Measurements from ENCODE around the gene CTLA4.

The CTLA4 gene

GRCh38 chr2:203824603-203825002 lies 43.0 kb upstream of the CTLA4 start:
- TF ChIP-seq, protein P1, sequence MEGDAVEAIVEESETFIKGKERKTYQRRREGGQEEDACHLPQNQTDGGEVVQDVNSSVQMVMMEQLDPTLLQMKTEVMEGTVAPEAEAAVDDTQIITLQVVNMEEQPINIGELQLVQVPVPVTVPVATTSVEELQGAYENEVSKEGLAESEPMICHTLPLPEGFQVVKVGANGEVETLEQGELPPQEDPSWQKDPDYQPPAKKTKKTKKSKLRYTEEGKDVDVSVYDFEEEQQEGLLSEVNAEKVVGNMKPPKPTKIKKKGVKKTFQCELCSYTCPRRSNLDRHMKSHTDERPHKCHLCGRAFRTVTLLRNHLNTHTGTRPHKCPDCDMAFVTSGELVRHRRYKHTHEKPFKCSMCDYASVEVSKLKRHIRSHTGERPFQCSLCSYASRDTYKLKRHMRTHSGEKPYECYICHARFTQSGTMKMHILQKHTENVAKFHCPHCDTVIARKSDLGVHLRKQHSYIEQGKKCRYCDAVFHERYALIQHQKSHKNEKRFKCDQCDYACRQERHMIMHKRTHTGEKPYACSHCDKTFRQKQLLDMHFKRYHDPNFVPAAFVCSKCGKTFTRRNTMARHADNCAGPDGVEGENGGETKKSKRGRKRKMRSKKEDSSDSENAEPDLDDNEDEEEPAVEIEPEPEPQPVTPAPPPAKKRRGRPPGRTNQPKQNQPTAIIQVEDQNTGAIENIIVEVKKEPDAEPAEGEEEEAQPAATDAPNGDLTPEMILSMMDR (IDR thresholded peaks at IDR 0.05; ENCODE audit: insufficient read depth, missing control alignments): no peak
- FAIRE-seq: no peak
- no peak for DNase-seq (ENCODE audit: insufficient read length, low spot score)

- no peak for FAIRE-seq
- TF ChIP-seq, protein P1 (IDR thresholded peaks at IDR 0.05; ENCODE audit: insufficient read depth, missing control alignments): no peak
- no peak for DNase-seq (ENCODE audit: insufficient read length, low spot score)
Observed at GRCh38 chr2:203826704-203827103, 40.9 kb upstream of the CTLA4 start.

GRCh38 chr2:203830304-203831055 lies 37.1 kb upstream of the CTLA4 start:
- TF ChIP-seq, protein P1 (IDR thresholded peaks at IDR 0.05; ENCODE audit: insufficient read depth, missing control alignments): no peak
- DNase-seq (ENCODE audit: insufficient read length, low spot score): no peak
- FAIRE-seq: no peak

GRCh38 chr2:203835420-203835819 lies 32.2 kb upstream of the CTLA4 start:
- DNase-seq (ENCODE audit: insufficient read length, low spot score) (no peak), FAIRE-seq (no peak)
- TF ChIP-seq, protein P1 (IDR thresholded peaks at IDR 0.05; ENCODE audit: insufficient read depth, missing control alignments): no peak

- FAIRE-seq (no peak), DNase-seq (ENCODE audit: insufficient read length, low spot score) (no peak)
- TF ChIP-seq, protein P1 (IDR thresholded peaks at IDR 0.05; ENCODE audit: insufficient read depth, missing control alignments): no peak
Observed at GRCh38 chr2:203835892-203836800, 31.4 kb upstream of the CTLA4 start.

DNA sequence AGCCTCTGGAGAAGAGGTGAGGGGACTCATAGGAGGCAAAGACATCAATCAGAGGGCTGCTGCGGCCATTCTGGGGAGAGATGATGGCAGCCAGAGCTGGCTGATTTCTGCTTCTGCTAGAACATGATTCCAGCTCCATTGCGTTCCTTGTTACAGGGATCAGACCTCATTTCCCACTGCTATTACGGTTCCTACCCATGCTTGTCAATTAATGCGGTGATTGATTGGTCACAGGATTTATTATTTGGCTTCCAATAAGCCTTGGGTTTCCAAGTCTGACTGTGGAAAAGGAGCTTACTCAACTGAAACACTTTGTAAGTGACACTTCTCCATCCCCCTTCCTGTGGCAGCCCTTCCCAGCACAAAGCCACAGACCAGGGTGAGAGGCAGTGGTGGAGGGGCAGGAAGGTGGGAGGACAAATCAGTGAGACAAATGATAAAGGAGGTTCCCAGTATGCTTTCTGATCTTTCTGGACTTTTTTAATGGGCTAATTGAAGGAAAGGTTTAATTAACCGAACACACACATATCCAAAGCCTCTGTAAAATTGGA lies 26.8 kb upstream of the CTLA4 start:
- FAIRE-seq (no peak), DNase-seq (ENCODE audit: insufficient read length, low spot score) (no peak)
- TF ChIP-seq, protein P1 (IDR thresholded peaks at IDR 0.05; ENCODE audit: insufficient read depth, missing control alignments): no peak
